Effector memory CD4-positive, alpha-beta T cell (primary cell): ENCODE data around the gene CHTF18.
"Not testable (repeated sequence)": the region's sequence is repeated elsewhere in the genome, so short reads cannot be mapped to it uniquely, and the experiment has no call there.

Experiments
- DNase-seq, 3 donors: peaks; one replicate each; pipeline ENCODE4 v3.0.0-alpha.2; 2020
- H3K27ac ChIP-seq: 2 replicates; pipeline ENCODE4 v1.7.0; 2013; ENCODE audit warnings: mild to moderate bottlenecking, low read length, moderate library complexity; ENCODE audit not compliant: insufficient read depth, poor library complexity, severe bottlenecking
- H3K27me3 ChIP-seq: replicated peaks from 2 replicates; pipeline ENCODE4 v1.7.0; 2013; ENCODE audit warnings: mild to moderate bottlenecking, low read length; ENCODE audit not compliant: insufficient read depth, control insufficient read depth, poor library complexity, severe bottlenecking
- H3K36me3 ChIP-seq: 2 replicates; pipeline ENCODE4 v1.7.0; 2013; ENCODE audit warnings: mild to moderate bottlenecking, low read length, moderate library complexity; ENCODE audit not compliant: control insufficient read depth, insufficient read depth
- H3K4me1 ChIP-seq: 2 replicates; pipeline ENCODE4 v1.7.0; 2013; ENCODE audit warnings: low read length, mild to moderate bottlenecking; ENCODE audit not compliant: control insufficient read depth, insufficient read depth, poor library complexity, severe bottlenecking
- H3K4me3 ChIP-seq: 2 replicates; pipeline ENCODE4 v1.7.0; 2013; ENCODE audit warnings: low read length, low read depth, mild to moderate bottlenecking; ENCODE audit not compliant: insufficient read depth, poor library complexity, severe bottlenecking
- H3K9me3 ChIP-seq: 2 replicates; pipeline ENCODE4 v1.7.0; 2013; ENCODE audit warnings: mild to moderate bottlenecking, low read length, moderate library complexity; ENCODE audit not compliant: control insufficient read depth
- total RNA-seq, 3 donors: gene quantifications; one replicate each; lab custom pipeline; 2026; lab: John Stamatoyannopoulos, UW

Gene CHTF18
- 22.3 to 26.3 (median 24.2) reads per million in 3 donors for total RNA-seq

DNA sequence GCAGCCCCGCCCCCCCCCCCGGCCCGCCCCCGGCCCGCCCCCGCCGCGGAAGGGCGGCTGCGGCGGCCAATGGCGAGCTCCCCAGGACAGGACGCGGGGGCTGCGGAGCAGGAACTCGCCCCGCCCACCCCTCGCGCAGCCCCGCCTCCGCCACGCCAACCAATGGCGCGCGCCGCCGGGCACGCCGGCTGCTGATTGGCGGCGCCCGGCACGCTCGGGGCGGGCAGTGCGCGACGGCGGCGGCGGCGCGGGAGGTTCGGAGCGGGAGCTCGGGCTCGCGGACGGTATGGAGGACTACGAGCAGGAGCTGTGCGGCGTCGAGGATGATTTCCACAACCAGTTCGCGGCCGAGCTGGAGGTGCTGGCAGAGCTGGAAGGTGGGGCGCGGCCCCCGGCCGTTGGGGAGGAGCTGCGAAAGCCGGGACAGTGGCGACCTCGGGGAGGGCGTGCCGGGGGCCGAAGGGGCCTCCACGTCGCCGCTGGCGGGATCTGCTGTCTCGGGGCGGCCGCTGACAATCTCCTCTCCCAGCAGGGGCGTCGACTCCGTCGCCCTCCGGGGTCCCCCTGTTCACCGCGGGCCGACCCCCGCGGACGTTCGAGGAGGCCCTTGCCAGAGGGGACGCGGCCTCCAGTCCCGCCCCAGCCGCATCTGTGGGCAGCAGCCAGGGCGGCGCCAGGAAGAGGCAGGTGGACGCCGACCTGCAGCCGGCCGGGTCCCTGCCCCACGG, at the start of gene CHTF18:
TSS of gene CHTF18 (plus strand) at position 222 of the 728 bp plus-strand sequence. CDS start at position 287, 65 bp downstream.
- Histone ChIP-seq H3K27ac (peak within 1 kb of the TSS; percentile 56), H3K4me1 (peaks cover 19% of the 10 kb centered on the region), H3K27me3 (no peaks in the 10 kb centered on the region), H3K9me3 (no peaks in the 10 kb centered on the region), H3K4me3 (peak within 1 kb of the TSS; percentile 74), H3K36me3 (peaks cover 11% of the 10 kb centered on the region)
- peak; percentile 88 to 93 (median 93) for DNase-seq

DNA sequence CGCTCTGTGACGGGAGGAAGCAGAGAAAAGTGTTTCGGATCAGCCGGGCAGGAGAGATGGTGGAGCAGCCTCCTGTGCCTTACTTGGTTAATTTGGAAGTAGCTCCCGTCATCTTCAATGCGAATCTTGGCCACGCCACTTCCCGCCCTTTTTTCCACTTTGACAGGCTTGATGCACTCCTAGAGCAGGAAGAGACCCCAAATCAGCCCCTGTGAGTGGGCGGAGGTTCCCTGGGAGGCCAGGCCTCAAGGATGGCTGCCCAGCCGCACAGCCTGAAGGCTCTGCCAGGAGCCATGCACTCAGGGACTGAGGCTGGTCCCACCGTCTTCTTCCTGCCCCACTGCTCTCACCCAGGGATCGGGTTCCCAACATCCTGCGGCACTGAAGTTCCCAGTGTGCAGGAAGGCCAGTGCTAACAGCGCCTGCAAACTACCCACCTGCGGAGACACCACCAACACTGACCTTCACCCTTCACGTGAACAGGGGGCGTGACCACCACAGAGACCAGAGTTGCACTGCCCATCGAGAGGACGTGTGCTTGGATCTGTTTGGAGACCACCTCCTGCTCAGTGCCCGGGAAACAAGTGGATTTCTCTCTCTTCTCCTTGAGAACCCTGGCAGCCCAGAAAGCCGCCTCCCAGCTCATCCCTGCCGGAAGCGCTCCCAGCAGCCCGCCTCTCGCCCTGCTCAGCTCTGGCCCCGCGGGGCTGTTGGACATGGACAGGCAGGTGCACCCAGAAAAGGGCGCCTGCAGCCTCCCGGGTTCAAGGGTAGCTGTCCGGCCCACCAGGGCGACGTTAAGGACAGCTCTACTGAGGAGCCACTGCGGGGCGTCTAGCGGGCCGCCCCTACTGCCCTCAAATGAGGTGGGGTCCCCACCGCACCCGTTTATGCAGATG, 48.6 kb upstream of the CHTF18 start:
- Histone ChIP-seq H3K9me3 (no peaks in the 10 kb centered on the region), H3K4me1 (peaks cover 14% of the 10 kb centered on the region), H3K27ac (peak overlapping the region; percentile 83), H3K36me3 (peaks cover 24% of the 10 kb centered on the region), H3K4me3 (peak overlapping the region; percentile 94), H3K27me3 (no peaks in the 10 kb centered on the region)
- DNase-seq = no peak

DNA sequence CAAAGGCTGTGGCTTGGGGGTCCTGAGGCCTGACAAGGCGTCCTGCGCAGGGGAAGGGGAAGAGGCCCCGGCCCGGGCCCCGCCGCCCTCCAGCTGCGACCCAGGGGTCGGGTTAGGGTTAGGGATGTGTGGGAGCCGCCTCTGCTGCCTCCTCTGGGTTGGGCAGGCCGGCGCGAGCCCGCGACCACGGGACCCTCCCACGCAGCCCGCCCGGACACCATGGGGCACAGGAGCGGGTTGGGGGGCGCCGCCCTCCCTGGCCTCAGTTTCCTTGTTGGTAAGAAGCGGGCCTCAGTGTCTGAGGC, 48.0 kb upstream of the CHTF18 start:
- no peaks in the 10 kb centered on the region for H3K27me3 ChIP-seq
- H3K27ac ChIP-seq = peak overlapping the region; percentile 83
- DNase-seq = no peak
- H3K36me3 ChIP-seq = peaks cover 22% of the 10 kb centered on the region
- H3K4me1 ChIP-seq = peaks cover 14% of the 10 kb centered on the region
- no peaks in the 10 kb centered on the region for H3K9me3 ChIP-seq
- peak overlapping the region; percentile 94 for H3K4me3 ChIP-seq

- Histone ChIP-seq H3K27ac (peak within 1 kb of the TSS; percentile 83), H3K4me3 (peak within 1 kb of the TSS; percentile 94), H3K27me3 (no peaks in the 10 kb centered on the region), H3K9me3 (no peaks in the 10 kb centered on the region), H3K4me1 (peaks cover 14% of the 10 kb centered on the region), H3K36me3 (peaks cover 17% of the 10 kb centered on the region)
- DNase-seq = peak; percentile 82 to 92 (median 88)
Observed at GRCh38 chr16:740764-741505, 47.5 kb upstream of the CHTF18 start, which contains the start of gene CIAO3. CIAO3 (minus strand) TSS chr16:740997; CDS start chr16:740985, 12 bp downstream.

DNA sequence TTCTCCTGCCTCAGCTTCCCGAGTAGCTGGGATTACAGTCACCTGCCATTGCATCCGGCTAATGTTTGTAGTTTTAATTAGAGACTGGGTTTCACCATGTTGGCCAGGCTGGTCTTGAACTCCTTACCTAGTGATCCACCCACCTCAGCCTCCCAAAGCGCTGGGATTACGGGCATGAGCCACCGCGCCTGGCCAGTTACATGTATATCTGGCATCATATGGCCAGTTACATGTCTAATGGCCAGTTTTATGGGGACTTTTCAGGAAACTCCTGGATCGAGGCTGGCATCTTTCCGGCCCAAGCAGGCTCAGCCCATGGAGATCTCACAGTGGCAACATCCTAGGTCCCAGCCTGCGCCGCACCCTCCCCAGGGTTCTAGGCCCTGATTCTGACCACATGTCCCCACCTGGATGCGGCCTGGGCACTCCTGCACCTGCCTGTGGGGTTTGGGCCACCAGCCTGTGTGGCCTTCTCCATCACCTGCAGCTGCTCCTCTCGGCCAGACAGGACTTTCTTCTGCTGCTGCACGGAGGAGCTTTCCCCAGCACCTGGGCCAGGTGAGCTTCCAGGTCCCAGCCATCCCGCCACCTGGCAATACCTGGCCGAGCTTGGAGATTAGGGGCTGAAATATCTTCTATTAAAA, 46.3 kb upstream of the CHTF18 start:
- H3K27ac ChIP-seq = no peak overlapping the region
- peaks cover 5% of the 10 kb centered on the region for H3K36me3 ChIP-seq
- no peaks in the 10 kb centered on the region for H3K9me3 ChIP-seq
- peaks cover 14% of the 10 kb centered on the region for H3K4me1 ChIP-seq
- H3K27me3 ChIP-seq = no peaks in the 10 kb centered on the region
- no peak overlapping the region for H3K4me3 ChIP-seq
- no peak for DNase-seq

GRCh38 chr16:742894-743293, 45.5 kb upstream of the CHTF18 start:
- DNase-seq, H3K27me3 ChIP-seq, H3K36me3 ChIP-seq, H3K27ac ChIP-seq, H3K4me3 ChIP-seq, H3K9me3 ChIP-seq: not testable (repeated sequence)
- H3K4me1 ChIP-seq = peaks cover 14% of the 10 kb centered on the region

DNA sequence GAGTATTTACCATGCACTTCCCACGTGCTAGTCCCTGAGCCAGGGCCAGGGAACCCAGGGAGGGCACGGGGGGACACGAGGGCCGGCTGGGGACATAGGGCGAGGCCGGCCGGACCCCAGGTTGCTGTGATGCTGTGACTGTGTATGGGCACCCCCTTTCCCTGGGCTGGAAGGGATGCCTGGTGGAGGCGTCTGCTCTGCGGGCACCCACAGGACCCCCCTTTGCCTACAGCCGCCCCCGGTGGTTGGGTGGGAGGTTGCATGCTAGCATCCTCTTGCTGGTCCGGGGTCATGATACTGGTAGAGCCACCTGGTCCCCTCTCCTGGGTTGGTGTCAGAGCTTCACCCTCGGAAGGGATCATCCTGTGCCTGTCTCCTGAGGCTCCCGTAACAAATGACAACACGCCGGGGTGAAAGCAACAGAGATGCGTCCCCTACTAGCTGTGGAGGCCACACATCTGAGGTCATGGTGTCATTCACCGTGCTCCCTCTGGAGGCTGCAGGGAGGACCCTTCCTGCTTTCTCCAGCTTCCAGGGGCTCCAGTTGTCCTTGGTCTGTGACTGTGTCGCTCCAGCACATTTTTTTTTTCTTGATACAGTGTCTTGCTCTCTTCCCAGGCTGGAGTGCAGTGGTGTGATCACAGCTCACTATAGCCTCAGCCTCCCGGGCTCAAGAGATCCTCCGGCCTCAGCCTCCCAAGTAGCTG, 44.5 kb upstream of the CHTF18 start:
- Histone ChIP-seq H3K36me3 (no peaks in the 10 kb centered on the region), H3K9me3 (no peaks in the 10 kb centered on the region), H3K4me3 (no peak overlapping the region), H3K27me3 (no peaks in the 10 kb centered on the region), H3K4me1 (peaks cover 14% of the 10 kb centered on the region), H3K27ac (no peak overlapping the region)
- no peak for DNase-seq

DNA sequence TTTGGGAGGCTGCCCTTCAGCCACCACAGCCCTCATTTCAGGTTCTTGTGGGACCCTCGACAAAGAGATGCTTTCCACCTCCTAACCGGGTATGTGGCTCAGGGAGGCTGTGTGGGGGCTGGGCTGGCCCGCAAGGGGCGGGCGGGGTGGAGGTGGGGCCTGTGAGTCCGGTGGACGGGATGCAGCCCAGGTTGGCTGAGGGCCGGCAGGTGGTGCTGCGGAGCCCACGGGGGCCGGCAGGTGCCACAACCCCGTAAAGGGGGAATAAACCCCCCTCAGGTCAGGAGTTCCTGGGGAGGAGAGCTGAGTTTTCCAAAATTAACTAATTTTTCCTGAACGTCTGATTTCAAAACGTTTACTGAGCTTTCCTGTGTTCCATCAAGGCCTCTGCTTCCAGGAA, 42.7 kb upstream of the CHTF18 start:
- Histone ChIP-seq H3K27ac (no peak overlapping the region), H3K4me1 (no peaks in the 10 kb centered on the region), H3K4me3 (no peak overlapping the region), H3K9me3 (no peaks in the 10 kb centered on the region), H3K36me3 (no peaks in the 10 kb centered on the region), H3K27me3 (no peaks in the 10 kb centered on the region)
- no peak for DNase-seq

- Histone ChIP-seq H3K27ac (no peak overlapping the region), H3K27me3 (no peaks in the 10 kb centered on the region)
Observed at GRCh38 chr16:746637-747036, 41.8 kb upstream of the CHTF18 start.

More at GRCh38 chr16:746637-747036, 41.8 kb upstream of the CHTF18 start:
- Histone ChIP-seq H3K9me3 (no peaks in the 10 kb centered on the region), H3K36me3 (no peaks in the 10 kb centered on the region), H3K4me1 (no peaks in the 10 kb centered on the region), H3K4me3 (no peak overlapping the region)
- DNase-seq = no peak
